Dermis blood vessel endothelial cell (primary cell): ENCODE measurements around the gene ZIC4. TPM values are rescaled to one million over a fixed set of nuclear protein-coding genes. Genes with fewer than 3 reads are reported as not detected.
A peak's percentile ranks its signal among the peaks of the same experiment; 100 is the strongest.

Source experiments
- DNase-seq: peaks from one replicate; pipeline ENCODE4 v3.0.0; 2010
- total RNA-seq: library from RNA; depleted of rRNA; stranded (reverse); fragments of >200 nt; gene quantifications from 2 replicates; pipeline ENCODE4 v1.2.3, GENCODE V29; 2014

ZIC4 gene
- total RNA-seq, 1 donor from 2014 or later: not detected

DNA sequence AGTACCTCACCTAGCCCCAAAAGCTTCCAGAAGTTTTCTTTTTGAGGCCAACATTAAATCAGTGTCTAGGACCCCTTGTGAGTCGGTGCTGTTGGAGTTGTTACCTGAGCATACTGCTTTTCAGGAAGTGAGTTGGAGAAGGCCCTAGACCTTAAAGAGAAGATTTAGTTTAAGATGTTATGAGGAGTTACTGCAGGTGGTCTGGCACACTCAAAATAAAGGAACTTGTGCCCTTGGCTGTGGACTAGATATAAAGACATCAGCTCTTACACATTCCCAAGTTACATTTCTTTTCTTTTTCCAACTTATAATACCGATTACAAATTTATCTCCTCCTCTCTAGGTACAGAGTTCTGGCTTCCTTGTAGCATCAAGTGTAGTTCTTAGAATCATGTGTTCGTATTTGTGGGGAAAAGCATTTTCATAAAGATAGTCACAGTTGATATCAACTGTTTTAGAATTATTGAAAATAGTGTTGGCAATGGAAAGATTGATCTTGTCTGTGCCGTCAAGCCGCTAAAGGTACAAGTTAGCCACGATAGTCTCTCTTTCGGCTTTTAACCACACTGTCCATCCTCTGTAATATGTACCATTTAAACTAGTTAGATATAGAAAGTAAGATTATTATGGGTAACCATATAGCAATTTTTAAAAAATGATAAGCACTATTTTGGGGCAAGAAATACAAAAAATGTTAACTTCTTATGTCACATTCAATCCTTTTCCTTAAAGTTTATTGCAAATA is 11.4 kb upstream of the ZIC4 start:
- DNase-seq: no peak

DNA sequence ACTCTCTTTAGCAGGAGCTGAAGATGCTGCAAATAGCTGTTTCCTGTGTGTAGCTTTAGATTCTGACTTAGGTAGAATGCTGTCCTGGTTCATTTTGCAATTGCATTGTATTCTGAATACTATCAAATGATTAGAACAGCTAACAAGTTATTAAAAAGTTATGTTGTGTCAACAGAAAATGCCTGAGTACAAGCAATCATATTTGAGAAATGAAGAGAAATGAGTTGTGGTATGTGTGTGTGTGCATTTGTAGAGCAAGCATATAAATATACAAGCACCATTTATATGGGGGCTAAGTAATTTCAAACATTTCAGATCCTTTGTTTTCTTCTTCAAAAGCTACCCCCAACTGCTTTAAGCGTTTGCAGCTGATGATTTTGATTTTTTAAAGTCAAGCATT is 10.6 kb upstream of the ZIC4 start:
- no peak for DNase-seq

DNA sequence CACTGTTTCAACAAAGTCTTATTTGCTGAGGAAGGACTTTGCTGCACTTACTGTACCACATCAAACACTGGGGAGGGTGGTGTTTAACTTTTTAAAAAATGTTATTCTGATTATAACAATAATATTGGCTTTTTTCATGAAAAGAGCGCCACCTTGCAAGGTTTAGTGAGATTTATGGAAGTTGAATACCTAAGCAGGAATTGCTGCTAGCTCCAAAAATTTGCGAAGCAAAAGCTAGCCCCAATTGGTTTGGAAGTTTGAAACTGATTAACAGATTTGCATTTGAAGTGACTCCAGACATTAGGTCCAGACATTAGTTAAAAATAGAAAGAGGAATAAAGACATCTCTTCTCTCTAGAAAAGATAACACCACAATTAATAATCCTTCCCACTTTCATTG is 9.5 kb upstream of the ZIC4 start:
- DNase-seq: no peak

DNA sequence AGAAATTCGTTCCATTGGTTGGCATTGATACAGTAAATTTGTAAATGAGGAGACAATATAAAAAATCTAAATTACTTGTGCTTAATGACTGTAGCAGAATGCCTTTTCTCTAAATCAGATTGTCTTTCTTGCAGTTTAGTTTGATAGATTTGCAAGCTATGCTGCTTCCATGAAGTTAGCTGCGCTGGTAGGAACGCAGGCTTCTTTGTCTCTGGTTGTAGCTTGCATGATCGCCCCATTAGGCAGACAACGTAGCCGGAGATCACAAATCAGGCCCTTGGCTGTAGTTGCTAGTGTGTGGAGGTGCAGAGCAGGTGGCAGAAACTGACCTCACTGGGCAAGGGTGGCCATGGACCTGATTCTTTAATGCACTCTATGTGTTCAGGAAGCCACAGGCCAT is 8.9 kb upstream of the ZIC4 start:
- no peak for DNase-seq

DNA sequence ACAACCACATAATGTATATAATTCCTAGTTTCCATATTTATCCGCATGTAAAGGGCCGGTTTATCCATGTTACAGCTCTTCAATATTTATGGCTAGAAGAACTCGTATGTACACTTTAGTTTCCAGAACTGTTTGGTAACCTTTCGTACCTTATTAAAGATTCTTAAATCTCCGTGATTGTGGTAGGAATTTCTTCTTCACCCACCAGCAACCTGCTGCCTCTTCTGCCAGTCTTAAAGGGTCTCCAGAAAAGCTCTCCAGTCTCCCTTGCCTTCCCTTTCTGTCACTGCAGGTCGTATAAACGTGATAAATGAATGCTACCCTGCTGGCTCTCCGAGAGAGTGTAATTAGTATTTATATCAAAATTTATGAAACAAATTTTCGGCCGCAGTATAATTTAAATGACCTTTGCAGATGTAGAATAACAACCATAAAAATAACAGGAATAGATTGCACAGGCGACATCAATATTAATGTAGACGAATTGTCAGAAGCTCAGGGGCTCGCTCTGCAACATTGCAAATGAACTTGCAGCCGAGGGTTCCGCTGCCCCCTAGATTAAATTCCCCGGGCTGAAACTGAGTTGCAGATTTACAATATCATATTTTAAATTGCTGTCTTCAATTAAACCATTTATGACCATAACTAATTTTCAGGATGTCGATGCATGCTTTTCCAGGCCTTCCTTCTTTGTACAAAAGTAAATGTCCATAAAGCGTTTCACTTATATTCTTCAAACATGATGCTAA is 8.2 kb upstream of the ZIC4 start:
- no peak for DNase-seq

DNA sequence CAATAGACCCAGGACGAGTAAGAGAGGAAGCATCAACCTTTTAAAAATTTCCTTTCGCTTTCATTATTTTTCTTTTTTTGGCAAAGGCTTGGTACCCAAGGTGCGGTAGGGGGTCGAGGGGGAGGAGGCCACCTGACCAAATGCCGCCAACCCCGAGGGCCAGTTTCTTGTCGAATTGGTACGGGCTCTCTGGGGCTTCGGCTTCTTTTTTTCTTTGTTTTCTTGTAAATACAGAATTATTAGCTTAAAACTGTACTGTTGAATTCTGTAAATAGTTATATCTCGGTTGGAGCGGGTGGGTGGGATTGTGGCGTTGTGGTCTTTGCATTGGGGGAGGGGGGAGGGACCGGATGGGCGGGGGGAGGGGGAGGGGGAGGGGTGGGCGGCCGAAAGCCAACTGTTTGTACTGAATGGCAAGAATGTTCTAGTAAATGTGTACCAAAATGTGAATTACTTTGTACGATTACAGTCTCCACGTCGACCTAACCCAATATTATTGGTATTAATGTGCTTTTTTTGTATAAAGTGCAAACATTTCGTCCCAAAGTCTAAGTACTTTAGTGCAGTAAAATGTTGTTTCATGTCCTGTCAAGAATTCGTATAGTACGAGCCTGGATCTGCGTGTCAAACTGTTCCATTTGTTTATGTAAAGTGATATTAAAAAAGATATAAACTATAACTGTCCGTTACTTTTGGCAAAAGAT is 7.5 kb upstream of the ZIC4 start:
- DNase-seq: no peak

DNA sequence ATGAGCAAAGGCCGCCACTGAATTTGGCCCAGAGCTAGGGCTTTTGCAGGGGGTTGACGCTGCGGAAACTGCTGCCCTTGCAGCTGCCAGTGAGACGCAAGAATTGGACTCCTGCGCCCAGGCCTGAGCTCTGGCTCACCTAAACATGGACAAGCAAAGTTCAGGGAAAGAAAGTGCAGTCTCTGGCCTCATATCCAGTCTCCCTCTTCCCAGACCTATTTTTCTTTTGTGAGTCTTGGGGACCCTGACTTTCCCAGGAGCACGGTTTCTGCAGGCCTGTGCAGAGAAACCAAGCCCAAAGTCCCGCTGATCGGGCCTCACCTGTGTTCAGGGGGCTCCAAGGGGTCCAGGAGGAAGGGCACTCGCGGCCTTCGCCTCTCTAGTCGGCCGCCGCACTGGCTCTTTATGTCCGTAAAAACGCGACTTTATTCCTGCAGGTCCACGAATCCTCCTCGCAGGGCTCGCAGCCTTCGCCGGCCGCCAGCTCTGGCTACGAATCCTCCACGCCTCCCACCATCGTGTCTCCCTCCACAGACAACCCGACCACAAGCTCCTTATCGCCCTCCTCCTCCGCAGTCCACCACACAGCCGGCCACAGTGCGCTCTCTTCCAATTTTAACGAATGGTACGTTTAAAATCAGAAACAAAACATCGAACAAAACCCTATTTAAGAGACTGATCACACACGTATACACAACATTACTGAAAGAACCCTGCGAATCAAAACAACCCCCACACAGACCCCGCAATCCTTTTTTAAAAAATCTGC is 6.8 kb upstream of the ZIC4 start:
- DNase-seq: no peak

DNA sequence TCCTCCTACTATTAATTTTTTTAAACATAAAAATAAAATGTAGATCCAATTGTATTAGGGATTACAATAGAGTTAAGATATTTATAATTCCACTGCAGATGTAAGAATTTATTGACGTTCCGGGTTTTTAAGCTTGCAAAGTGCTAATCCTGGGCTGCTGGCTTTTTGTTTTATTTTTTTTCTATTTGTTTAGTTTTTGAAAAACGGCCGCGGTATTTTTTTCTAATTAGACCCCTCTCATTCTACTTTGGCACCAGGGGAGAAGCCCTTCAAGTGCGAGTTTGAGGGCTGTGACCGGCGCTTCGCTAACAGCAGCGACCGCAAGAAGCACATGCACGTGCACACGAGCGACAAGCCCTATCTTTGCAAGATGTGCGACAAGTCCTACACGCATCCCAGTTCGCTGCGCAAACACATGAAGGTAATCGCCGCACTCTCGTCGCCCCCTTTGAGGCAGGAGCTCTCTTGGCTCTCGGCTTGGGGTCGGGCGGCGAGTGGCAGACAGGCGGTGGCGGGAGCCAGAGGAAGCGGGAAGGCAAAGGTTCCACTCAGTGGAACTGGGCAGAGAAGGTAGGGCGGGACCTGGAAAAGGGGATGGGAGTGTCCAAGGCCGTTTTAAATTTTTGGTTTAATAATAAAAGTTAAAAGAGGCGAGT is 6.0 kb upstream of the ZIC4 start:
- no peak for DNase-seq

DNA sequence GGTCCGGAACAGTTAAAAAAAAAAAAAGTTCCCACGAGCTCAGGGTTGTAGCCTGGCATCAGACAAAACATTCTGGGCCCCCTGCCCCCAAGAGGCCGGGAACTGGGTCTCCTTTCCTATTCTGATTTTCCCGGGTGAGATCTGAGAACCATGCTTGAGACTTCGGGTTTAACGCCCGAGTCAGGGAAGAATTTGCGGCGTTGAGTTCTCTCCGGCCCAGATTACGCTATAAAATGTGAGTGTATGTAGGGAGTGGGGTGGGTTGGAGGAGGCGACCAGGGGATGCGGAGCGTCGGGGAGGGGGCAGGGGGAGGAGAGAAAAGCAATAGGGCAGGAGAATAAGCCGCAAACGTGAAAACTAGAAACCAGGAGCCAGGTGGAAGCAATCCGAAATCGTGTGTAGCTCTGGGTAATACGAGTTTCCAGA is 5.5 kb upstream of the ZIC4 start:
- no peak for DNase-seq

DNA sequence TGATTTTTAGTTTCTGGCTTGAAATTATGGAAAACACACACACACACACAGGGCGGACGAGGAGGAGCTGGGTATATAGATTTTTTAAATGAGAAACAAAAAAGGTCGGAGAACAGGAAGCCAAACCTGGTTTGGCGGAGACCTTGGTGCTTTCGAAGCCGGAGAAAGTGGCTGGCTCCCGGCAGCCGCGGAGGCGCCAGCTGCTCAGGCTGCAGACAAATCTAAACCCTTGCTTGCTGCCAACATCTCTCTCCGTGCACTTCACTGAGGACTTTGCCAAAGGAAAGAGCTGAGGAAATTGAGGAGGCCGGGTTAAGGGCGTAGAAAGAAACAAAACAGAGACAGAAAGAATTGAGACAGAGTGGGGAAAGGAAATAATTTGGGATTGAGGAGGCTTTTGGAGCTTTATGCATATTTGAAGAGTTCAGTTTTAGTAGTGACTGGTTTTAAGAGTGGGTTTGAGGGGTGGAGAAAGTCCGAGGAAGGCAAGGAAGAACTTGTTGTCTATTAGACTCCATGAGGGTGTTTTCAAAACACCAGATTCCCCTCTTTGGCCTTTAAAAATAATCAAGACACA is 5.0 kb upstream of the ZIC4 start:
- peak; percentile 34 for DNase-seq

DNA sequence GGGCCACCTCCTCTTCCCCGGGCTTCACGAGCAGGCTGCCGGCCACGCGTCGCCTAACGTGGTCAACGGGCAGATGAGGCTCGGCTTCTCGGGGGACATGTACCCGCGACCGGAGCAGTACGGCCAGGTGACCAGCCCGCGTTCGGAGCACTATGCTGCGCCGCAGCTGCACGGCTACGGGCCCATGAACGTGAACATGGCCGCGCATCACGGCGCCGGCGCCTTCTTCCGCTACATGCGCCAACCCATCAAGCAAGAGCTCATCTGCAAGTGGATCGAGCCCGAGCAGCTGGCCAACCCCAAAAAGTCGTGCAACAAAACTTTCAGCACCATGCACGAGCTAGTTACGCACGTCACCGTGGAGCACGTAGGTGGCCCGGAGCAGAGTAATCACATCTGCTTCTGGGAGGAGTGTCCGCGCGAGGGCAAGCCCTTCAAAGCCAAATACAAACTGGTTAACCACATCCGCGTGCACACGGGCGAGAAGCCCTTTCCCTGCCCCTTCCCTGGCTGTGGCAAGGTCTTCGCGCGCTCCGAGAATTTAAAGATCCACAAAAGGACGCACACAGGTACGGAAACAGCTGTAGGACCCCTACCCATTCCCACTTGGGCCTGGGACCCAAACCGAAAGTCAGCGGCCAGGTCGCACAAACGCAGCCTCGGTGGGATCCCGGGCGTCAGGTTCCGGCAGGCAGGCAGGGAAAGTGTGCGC is 4.3 kb upstream of the ZIC4 start:
- no peak for DNase-seq

DNA sequence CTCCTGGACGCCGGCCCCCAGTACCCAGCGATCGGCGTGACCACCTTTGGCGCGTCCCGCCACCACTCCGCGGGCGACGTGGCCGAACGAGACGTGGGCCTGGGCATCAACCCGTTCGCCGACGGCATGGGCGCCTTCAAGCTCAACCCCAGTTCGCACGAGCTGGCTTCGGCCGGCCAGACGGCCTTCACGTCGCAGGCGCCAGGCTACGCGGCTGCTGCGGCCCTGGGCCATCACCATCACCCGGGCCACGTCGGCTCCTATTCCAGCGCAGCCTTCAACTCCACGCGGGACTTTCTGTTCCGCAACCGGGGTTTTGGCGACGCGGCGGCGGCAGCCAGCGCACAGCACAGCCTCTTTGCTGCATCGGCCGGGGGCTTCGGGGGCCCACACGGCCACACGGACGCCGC is 3.8 kb upstream of the ZIC4 start:
- DNase-seq: no peak

DNA sequence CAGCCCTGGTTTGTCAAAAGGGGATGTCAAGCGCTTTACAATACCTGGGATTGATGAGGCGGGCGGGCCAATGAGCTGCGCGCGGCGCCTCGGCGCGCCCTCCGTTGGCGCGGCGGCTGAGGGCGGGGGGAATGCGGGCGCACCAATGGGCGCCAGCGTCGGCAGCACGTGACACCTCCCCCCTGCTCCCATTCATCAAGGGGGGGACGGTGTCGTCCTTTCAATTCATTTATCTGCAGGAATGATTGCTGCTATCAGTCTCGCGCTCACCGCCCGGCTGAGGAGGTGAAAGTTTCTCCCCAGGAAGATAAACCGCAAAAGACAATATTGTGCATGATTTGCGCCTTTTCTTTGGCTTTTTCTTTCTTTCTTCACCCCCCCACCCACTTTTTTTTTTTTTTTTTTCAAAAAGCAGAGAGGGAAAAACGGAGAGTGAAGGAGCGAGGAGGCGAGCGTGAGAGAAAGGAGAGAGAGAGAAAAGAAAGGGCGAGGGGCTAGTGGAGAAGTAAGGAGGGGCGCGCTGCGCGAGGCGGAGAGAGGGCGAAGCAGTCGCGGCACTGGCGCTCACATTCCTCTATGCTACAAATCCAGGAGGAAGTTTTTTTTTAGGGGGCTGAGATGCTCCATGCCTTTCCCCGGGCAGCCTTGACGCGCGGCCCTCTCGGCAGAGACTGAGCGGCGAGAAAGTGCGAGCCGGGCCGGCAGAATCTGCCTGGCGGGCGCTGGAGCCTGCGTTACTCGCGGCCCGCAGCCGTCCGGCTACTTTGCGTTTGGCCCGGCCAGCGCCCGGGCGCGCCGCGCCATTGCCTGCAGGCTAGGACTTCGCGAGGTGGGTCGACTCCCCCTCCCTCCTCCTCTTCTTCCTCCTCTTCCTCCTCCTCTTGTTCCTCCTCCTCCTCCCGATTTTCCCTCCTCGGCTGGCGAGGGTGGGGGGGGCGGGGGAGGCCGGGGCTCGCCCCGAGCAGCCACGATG is 3.1 kb upstream of the ZIC4 start, which contains the start of gene ZIC1:
Gene ZIC1 (plus strand): TSS at position 223 of the 973 bp plus-strand sequence. CDS start 748 bp downstream, at position 971.
- no peak for DNase-seq

DNA sequence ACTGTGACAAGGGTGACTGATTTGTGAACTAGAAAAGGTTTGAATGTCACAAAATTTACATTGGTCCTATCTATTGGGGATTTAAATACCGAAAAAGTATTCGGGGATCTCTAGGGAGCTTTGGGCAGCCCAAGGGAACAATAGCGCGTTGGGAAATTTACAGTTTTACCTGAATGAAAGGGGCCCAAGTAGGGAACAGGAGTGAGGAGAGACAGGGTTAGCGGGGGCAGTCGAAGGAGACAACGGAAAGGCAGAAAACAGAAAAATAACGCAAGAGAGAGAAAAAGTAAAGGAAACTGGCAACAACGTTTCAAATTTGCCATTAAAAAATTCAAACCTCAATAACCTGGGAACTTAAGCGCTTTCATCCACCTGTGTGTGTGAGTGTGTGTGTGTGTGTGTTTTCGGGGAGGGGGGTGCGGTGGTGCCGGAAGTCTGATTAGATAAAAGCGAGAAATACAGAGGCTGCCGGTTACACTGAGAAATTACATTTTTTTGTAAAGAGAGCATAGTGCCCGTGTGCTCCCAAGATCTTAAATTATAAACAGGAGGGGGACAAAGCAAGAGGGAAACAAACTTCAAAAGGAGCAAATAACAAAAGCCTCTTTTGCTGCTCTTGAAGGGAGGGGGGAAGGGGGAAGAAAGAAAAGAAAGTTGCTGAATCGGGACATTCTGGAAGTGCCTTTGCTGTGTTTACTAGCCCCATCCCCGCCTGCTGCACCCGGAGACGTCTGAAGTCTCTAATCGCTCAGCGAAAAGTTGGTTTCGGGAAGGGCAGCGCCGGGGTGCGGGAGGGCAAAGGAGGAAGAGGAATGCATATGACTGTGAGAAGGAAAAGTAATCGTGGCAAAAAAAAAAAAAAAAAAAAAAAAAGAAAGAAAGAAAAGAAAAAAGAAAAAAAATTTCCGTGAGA is 2.1 kb upstream of the ZIC4 start:
- DNase-seq: no peak

DNA sequence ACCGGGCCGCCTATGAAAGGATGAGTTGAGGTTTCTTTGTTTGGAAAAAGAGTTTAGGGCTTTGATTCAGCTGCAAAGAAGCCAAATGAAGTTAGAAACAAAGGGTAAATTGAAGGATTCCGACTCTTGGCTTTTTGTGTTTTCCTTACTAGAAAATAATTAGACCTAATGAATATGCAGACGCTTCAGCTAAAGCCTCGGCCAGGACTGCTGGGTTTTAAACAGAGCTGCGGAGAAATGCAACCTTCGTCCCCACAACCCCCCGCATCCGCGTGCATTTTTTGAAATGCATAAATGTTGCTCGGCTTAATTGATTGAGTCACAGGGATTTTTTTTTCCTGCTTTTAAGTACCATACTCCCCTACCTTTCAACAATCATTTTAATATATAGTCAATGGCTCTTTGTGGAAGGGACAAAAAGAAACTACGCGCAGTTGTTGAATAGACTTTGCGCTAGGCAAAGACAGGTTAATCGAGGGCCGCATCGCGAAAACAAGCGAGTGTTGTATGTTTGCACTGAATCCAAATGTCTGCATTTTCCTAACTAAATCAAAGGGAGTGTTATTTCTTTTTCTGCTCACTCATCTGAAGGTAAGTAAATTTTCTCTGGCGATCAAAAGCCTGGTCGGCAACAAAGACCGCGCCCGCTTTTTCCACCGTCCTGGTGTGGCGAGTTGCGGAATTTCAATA is 1.3 kb upstream of the ZIC4 start:
- DNase-seq: no peak

DNA sequence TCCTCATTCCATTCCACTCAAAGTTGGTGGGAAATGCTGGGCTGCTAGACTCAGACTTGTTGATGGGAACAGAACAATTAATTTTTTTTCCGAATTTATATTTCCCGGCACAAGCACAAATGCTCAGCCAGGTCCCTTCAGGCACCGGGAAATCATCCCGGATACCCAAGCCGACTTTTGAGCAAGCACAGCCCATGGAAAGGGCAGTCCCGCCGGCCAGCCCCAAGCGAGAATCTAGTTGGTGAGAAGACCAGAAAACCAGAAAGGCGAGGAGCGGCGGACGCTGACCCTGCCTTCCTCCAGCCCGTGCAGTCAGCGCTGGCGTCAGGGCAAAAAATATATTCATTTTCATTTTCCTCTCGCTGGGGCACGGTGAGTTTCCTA is 763 bp upstream of the ZIC4 start:
- DNase-seq: no peak

DNA sequence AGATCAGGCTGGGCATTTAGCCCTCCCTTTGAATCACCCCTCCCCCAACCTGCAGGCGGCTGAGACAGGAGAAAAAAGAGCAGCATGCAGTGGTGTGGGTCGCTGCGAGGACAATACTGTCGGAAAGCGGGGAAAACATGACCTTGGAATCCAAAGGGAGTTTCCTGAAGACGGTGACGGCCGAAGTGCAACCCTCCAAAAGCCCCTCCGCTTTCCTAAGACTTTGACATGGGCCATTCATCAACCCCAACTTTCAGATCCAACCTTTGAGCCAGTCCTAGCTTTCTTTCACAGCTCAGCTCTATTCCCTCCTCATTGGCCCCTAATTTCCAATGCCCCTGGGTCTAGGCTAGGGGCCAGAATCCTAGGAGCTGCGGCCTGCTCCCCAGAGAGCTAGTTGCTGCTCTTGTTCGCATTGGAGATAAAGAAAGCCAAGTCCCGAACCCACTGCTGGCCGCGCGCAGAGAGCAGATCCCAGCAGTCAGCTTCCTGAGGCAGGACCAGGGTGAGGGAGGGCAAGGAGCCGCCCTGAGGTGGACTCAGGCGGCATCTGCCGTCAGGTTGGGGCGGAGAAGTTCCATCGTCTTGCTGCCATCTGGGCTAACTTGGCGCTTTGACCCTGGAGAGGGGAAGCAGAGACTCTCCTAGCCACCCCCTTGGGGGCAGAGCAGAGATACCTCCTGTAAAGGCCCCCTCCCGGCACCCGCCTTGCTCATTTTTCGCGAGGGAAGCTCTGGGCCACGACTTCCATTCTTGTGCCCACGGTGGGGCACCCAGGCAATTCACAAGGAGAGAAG is 914 bp downstream of the ZIC4 start:
- DNase-seq: no peak
